K562 (cell line): ENCODE data around the gene JAM2. TPM values are rescaled to one million over a fixed set of nuclear protein-coding genes. Genes with fewer than 3 reads are reported as not detected.
A peak's percentile ranks its signal among the peaks of the same experiment; 100 is the strongest.

ENCODE experiments used
- BHLHE40 ChIP-seq: IDR thresholded peaks from 2 replicates; pipeline ENCODE4 v1.6.1; 2011; ENCODE audit warnings: low read length, improper control_type of control experiment
- BRCA1 ChIP-seq, 2 experiments: fragments of 450-650 bp in 1 of 2; sonication (generic) in 1 of 2; formaldehyde crosslinking in 1 of 2; IDR thresholded peaks; 2 replicates each; pipeline versions ENCODE4 v1.5.0 to v1.6.1; 2017 to 2020; ENCODE audit warnings: mild to moderate bottlenecking in 1 of 2, missing genetic modification reagents in 1 of 2
- CBFA2T2 ChIP-seq: fragments of 450-650 bp; conservative IDR thresholded peaks from 2 replicates; pipeline ENCODE4 v1.6.1; 2017; ENCODE audit warnings: mild to moderate bottlenecking
- CREB1 ChIP-seq, 2 experiments: sonication (generic) in 1 of 2; formaldehyde crosslinking in 1 of 2; IDR thresholded peaks; 2 replicates each; pipeline versions ENCODE4 v1.6.1 to v1.8.0; 2012 to 2022; ENCODE audit warnings: inconsistent platforms in 1 of 2, mild to moderate bottlenecking in 1 of 2, missing genetic modification reagents in 1 of 2, moderate library complexity in 1 of 2
- GABPB1 ChIP-seq: sonication (generic); formaldehyde crosslinking; IDR thresholded peaks from 2 replicates; pipeline ENCODE4 v1.8.0; 2022; ENCODE audit warnings: mild to moderate bottlenecking, missing genetic modification reagents
- HMBOX1 ChIP-seq: sonication (generic); IDR thresholded peaks from 2 replicates; pipeline ENCODE4 v1.6.1; 2016
- HNRNPH1 ChIP-seq: fragments of 200-400 bp; formaldehyde crosslinking; optimal IDR thresholded peaks from 2 replicates; pipeline ENCODE3; 2017; ENCODE audit warnings: low read depth, mild to moderate bottlenecking, low read length, moderate library complexity
- JUND ChIP-seq, 2 experiments: IDR thresholded peaks; 2 replicates in 1 of 2; 3 replicates in 1 of 2; pipeline ENCODE4 v1.6.1; 2011; ENCODE audit warnings: borderline replicate concordance in 2 of 2, low read depth in 2 of 2, low read length in 2 of 2, improper control_type of control experiment in 1 of 2, missing biosample characterization in 1 of 2, missing genetic modification characterization in 1 of 2, missing genetic modification reagents in 1 of 2
- KAT7 ChIP-seq: sonication (generic); formaldehyde crosslinking; IDR thresholded peaks from 2 replicates; pipeline ENCODE4 v1.8.0; 2022; ENCODE audit warnings: missing genetic modification reagents, mild to moderate bottlenecking, borderline replicate concordance
- MAFF ChIP-seq: IDR thresholded peaks from 2 replicates; pipeline ENCODE4 v1.6.1; 2012; ENCODE audit warnings: low read length, improper control_type of control experiment
- NR0B1 ChIP-seq: fragments of 450-650 bp; IDR thresholded peaks from one replicate; pipeline ENCODE4 v1.6.1; 2018; ENCODE audit warnings: mild to moderate bottlenecking, moderate library complexity; ENCODE audit not compliant: partially characterized antibody
- PHF8 ChIP-seq: fragments of 200-600 bp; sonication (generic); IDR thresholded peaks from 2 replicates; pipeline ENCODE4 v1.6.1; 2012; ENCODE audit warnings: mixed run types, mild to moderate bottlenecking, inconsistent platforms, low read length, moderate library complexity, borderline replicate concordance
- SETDB1 ChIP-seq: IDR thresholded peaks from one replicate; pipeline ENCODE4 v1.6.1; 2012; ENCODE audit warnings: low read length, control low read depth, inconsistent platforms
- STAT5A ChIP-seq: IDR thresholded peaks from 2 replicates; pipeline ENCODE4 v1.6.1; 2012; ENCODE audit warnings: low read length, inconsistent platforms, borderline replicate concordance
- TAF15 ChIP-seq: fragments of 200-400 bp; formaldehyde crosslinking; IDR thresholded peaks from 2 replicates; pipeline ENCODE4 v1.6.1; 2017; ENCODE audit warnings: mild to moderate bottlenecking, low read depth, low read length, moderate library complexity
- U2AF1 ChIP-seq: fragments of 200-400 bp; formaldehyde crosslinking; optimal IDR thresholded peaks from 2 replicates; pipeline ENCODE3; 2017; ENCODE audit warnings: mild to moderate bottlenecking, low read depth, low read length, moderate library complexity
- ZBTB43 ChIP-seq: sonication (generic); formaldehyde crosslinking; IDR thresholded peaks from 2 replicates; pipeline ENCODE4 v1.8.0; 2023; ENCODE audit warnings: mild to moderate bottlenecking, missing genetic modification reagents
- ZBTB7A ChIP-seq: IDR thresholded peaks from 2 replicates; pipeline ENCODE4 v1.6.1; 2011; ENCODE audit warnings: low read depth, mild to moderate bottlenecking, low read length, moderate library complexity, borderline replicate concordance; ENCODE audit not compliant: control insufficient read depth
- ZFPM2 ChIP-seq: fragments of 250-450 bp; sonication (Bioruptor Pico); IDR thresholded peaks from 2 replicates; pipeline ENCODE4 v1.5.1; 2022; ENCODE audit warnings: mild to moderate bottlenecking
- ZNF124 ChIP-seq: sonication (generic); formaldehyde crosslinking; IDR thresholded peaks from 2 replicates; pipeline ENCODE4 v1.8.1; 2022; ENCODE audit warnings: missing genetic modification reagents
- ZNF316 ChIP-seq: fragments of 450-650 bp; IDR thresholded peaks from 2 replicates; pipeline ENCODE4 v1.6.1; 2016
- ZNF699 ChIP-seq: fragments of 250-450 bp; sonication (Bioruptor Pico); IDR thresholded peaks from 2 replicates; pipeline ENCODE4 v1.8.0; 2021; ENCODE audit warnings: mild to moderate bottlenecking, moderate library complexity; ENCODE audit not compliant: insufficient replicate concordance
- polyA plus RNA-seq, 8 experiments: library from polyadenylated mRNA; depleted of rRNA in 4 of 8; stranded (reverse) in 5 of 8; unstranded in 3 of 8; fragments of >200 nt; fragmentation: Nextera tagmentation in 2 of 8; fragmentation: Illumina TruSeq in 1 of 8; extraction: Ambion mirVana in 2 of 8; extraction: Trizol in 1 of 8; gene quantifications; 2 replicates each; pipeline versions ENCODE4 v1.2.1 to v1.2.3, GENCODE V29; 2011 to 2014; ENCODE audit warnings: inconsistent platforms in 1 of 8, missing spikeins in 1 of 8
- total RNA-seq, 7 experiments: library from RNA; depleted of rRNA in 6 of 7; stranded (reverse); fragments of >200 nt in 6 of 7; fragmentation: Illumina TruSeq in 2 of 7; extraction: Trizol in 2 of 7; gene quantifications; 2 replicates each; pipeline versions ENCODE4 v1.2.1 to v1.2.3, GENCODE V29; 2011 to 2021; ENCODE audit warnings: low replicate concordance in 1 of 7
- TF ChIP-seq, protein P1 (sequence below): fragments of 250-450 bp; sonication (Bioruptor Pico); IDR thresholded peaks from 2 replicates; pipeline ENCODE4 v1.5.0; 2021; ENCODE audit warnings: mild to moderate bottlenecking, moderate library complexity

JAM2 gene
- total and polyA plus RNA-seq, 9 of the 15 experiments (the other 6 are each of a cell fraction or from before 2014, with no cell fraction given) = 0.03 to 0.08 (median 0.07) TPM; not detected in 6

DNA sequence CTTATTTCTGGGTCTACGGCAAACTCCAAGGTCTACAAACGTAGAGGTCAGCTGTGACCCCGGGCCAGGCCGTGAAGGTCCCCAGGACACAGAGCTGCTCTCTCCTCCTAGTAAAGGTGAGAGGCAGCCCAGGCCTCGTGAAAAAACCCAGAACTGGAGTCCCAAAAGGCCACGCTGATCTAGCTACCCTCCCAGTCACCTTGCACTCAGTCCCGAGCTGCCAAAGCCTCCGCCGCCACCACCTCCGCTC lies 95.5 kb downstream of the JAM2 start (continued):
- TF ChIP-seq HMBOX1 (no peak), GABPB1 (CRISPR knock-in tag) (no peak), ZBTB7A (no peak), TAF15 (no peak), BHLHE40 (no peak), PHF8 (peak; percentile 60), BRCA1 (IDR thresholded peaks at IDR 0.05) (no peak), BRCA1 (CRISPR knock-in tag; IDR thresholded peaks at IDR 0.05) (no peak), ZFPM2 (no peak), CREB1 (IDR thresholded peaks at IDR 0.05) (no peak), CREB1 (CRISPR knock-in tag; IDR thresholded peaks at IDR 0.05) (no peak), KAT7 (CRISPR knock-in tag) (no peak), STAT5A (no peak), NR0B1 (no peak), CBFA2T2 (no peak), ZNF124 (no peak), ZBTB43 (CRISPR knock-in tag) (0 out of 2 replicates have a peak, but pooled peaks have one; percentile 12), MAFF (no peak), HNRNPH1 (no peak), ZNF699 (CRISPR knock-in tag) (no peak), ZNF316 (no peak), SETDB1 (no peak), U2AF1 (no peak), JUND (IDR thresholded peaks at IDR 0.05; ENCODE audit: borderline replicate concordance, low read depth, low read length) (no peak), JUND (tag; IDR thresholded peaks at IDR 0.05; ENCODE audit: borderline replicate concordance, low read depth, low read length) (no peak)
- TF ChIP-seq, protein P1, sequence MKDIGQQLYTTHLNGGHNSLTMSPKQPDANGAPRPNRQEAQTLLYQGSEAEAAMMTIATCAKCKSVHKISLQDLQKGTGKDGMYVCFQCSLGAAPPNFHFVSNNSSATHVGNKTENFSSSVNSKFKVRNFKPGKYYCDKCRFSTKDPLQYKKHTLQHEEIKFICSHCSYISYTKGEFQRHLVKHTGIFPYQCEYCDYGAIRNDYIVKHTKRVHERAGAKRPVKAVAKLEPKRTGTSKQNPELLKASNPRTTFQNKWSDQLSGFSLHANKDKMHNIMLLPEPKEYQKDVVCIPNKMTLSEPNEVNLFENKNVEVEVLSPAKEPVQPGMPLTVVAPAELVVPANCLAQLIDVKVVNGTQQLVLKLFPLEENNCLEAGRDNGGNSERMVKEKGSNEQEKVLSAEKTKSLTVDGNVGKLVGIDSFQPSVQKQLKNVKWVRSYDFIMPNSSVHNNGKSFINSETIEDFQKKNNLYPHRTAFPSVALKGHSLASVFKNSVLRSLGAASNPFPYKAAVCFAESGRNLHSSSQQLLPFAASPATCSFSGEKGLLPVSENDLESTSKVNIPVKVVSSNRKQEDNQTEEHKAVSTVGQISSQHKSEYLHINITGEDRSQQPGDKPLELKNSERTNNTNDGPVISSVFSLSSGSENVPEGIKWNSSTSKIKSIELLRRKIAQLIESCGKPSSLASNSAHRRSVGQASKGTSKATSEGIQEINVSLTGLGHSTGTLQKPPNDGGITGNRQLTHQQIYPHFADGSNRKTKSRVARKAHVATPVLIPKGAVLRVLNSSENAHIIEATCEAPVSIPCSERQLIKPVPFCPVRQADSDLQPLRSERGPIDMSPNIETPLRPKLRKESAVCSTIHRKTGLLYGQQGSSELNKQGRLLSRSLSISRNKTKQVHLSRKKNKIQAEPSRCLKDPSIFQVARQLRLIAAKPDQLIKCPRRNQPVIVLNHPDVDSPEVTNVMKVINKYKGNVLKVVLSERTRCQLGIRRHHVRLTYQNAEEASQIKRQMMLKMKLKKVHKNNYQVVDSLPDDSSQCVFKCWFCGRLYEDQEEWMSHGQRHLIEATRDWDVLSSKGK (CRISPR knock-in tag) = no peak
